ENCODE data around the gene PPP2R5A. TPM values are rescaled to one million over a fixed set of nuclear protein-coding genes. Genes with fewer than 3 reads are reported as not detected.

Gene PPP2R5A
- total RNA-seq, 1 donor from 2014 or later = 10.7 TPM

DNA sequence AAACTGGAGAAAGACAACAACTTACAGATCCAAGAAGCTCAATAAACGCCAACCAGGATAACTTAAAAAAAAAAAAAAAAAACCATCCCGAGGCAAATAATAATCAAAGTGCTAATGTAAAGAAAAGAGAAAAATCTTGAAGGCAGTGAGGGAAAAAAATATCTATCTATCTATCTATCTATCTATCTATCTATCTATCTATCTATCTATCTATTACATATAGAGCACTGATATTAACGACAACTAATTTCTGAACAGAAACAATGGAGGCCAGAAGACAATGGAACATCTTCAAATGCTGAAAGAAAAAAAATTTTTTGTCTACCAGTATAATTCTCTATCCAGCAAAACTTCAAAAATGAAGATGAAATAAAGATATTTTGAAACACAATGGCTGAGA is 111.4 kb downstream of the PPP2R5A start:
- no peaks in the 10 kb centered on the region for H3K27me3 Mint-ChIP-seq (ENCODE audit: low read depth)
- peaks cover 37% of the 10 kb centered on the region for H3K9me3 Mint-ChIP-seq
- no peak overlapping the region for H3K4me3 Mint-ChIP-seq
- TF ChIP-seq, protein P1, sequence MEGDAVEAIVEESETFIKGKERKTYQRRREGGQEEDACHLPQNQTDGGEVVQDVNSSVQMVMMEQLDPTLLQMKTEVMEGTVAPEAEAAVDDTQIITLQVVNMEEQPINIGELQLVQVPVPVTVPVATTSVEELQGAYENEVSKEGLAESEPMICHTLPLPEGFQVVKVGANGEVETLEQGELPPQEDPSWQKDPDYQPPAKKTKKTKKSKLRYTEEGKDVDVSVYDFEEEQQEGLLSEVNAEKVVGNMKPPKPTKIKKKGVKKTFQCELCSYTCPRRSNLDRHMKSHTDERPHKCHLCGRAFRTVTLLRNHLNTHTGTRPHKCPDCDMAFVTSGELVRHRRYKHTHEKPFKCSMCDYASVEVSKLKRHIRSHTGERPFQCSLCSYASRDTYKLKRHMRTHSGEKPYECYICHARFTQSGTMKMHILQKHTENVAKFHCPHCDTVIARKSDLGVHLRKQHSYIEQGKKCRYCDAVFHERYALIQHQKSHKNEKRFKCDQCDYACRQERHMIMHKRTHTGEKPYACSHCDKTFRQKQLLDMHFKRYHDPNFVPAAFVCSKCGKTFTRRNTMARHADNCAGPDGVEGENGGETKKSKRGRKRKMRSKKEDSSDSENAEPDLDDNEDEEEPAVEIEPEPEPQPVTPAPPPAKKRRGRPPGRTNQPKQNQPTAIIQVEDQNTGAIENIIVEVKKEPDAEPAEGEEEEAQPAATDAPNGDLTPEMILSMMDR (IDR thresholded peaks at IDR 0.05; ENCODE audit: unreplicated experiment) = no peak
- H3K4me1 Mint-ChIP-seq = no peaks in the 10 kb centered on the region
- no peak overlapping the region for H3K27ac Mint-ChIP-seq
- DNase-seq (ENCODE audit: low spot score in 2 of 2, unreplicated experiment in 2 of 2) = no peak
- H3K36me3 Mint-ChIP-seq = peaks cover 58% of the 10 kb centered on the region

GRCh38 chr1:212397171-212397570 is 112.0 kb downstream of the PPP2R5A start:
- peaks cover 33% of the 10 kb centered on the region for H3K9me3 Mint-ChIP-seq
- H3K27ac Mint-ChIP-seq = no peak overlapping the region
- H3K4me1 Mint-ChIP-seq = no peaks in the 10 kb centered on the region
- DNase-seq (ENCODE audit: low spot score in 2 of 2, unreplicated experiment in 2 of 2) = no peak
- no peak overlapping the region for H3K4me3 Mint-ChIP-seq
- H3K27me3 Mint-ChIP-seq (ENCODE audit: low read depth) = no peaks in the 10 kb centered on the region
- peaks cover 55% of the 10 kb centered on the region for H3K36me3 Mint-ChIP-seq
- TF ChIP-seq, protein P1 (IDR thresholded peaks at IDR 0.05; ENCODE audit: unreplicated experiment) = no peak

GRCh38 chr1:212401042-212401441 is 115.8 kb downstream of the PPP2R5A start:
- no peaks in the 10 kb centered on the region for H3K27me3 Mint-ChIP-seq (ENCODE audit: low read depth)
- no peak for DNase-seq (ENCODE audit: low spot score in 2 of 2, unreplicated experiment in 2 of 2)
- peaks cover 61% of the 10 kb centered on the region for H3K36me3 Mint-ChIP-seq
- H3K27ac Mint-ChIP-seq = no peak overlapping the region
- peaks cover 25% of the 10 kb centered on the region for H3K9me3 Mint-ChIP-seq
- TF ChIP-seq, protein P1 (IDR thresholded peaks at IDR 0.05; ENCODE audit: unreplicated experiment) = no peak
- no peak overlapping the region for H3K4me3 Mint-ChIP-seq
- no peaks in the 10 kb centered on the region for H3K4me1 Mint-ChIP-seq

DNA sequence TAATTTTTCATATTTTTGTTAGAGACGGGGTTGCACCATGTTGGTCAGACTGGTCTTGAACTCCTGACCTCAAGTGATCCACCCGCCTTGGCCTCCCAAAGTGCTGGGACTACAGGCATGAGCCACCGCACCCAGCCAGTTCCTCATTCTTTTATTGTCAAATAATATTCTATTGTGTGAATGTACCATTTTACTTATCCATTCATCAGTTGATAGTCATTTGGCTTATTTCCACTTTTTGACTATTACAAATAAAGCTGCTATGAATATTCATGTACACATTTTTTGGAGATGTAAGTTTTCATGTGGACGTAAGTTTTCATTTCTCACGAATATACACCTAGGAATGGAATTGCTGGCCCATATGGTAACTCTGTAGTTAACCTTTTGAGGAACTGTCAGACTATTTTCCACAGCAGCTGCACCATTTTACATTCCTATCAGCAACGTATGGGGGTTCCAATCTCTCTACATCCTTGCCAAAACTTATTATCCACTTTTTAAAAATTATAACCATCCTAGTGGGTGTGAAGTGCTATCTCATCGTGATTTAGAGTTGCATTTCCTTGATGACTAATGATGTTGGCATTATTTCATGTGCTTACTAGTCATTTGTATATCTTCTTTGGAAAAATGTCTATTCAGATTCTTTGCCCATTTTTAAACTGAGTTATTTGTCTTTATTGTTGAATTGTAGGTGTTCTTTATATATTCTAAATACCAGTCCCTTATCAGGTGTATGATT is 116.8 kb downstream of the PPP2R5A start:
- no peaks in the 10 kb centered on the region for H3K27me3 Mint-ChIP-seq (ENCODE audit: low read depth)
- no peak for DNase-seq (ENCODE audit: low spot score in 2 of 2, unreplicated experiment in 2 of 2)
- peaks cover 19% of the 10 kb centered on the region for H3K9me3 Mint-ChIP-seq
- peaks cover 55% of the 10 kb centered on the region for H3K36me3 Mint-ChIP-seq
- no peak overlapping the region for H3K4me3 Mint-ChIP-seq
- TF ChIP-seq, protein P1 (IDR thresholded peaks at IDR 0.05; ENCODE audit: unreplicated experiment) = no peak
- H3K4me1 Mint-ChIP-seq = no peaks in the 10 kb centered on the region
- no peak overlapping the region for H3K27ac Mint-ChIP-seq

DNA sequence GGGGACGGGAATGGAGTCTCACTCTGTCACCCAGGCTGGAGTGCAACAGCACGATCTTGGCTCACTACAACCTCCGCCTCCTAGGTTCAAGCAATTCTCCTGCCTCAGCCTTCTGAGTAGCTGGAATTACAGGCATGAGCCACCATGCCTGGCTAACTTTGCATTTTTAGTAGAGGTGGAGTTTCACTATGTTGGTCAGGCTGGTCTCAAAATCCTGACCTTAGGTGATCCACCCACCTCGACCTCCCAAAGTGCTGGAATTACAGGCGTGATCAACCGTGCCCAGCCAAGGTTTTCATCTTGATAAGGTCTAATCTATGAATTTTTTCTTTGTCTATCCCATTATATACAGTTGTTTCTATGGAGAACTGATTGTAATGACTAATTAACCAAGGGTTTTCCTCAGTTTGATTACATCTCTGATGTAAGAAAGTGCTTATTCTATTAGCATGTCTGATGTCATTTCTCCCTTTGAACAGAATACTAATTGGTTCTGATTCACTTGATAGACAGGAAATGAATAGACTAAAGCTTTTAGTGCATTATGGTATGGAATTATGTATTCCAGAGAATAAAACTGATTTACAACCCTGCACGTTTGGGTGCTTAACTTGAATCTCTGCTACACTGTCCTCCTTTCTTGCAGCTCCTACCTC is 117.6 kb downstream of the PPP2R5A start:
- no peaks in the 10 kb centered on the region for H3K4me1 Mint-ChIP-seq
- H3K36me3 Mint-ChIP-seq = peaks cover 53% of the 10 kb centered on the region

More for the DNA sequence above, 117.6 kb downstream of the PPP2R5A start:
- Mint-ChIP-seq H3K9me3 (peaks cover 11% of the 10 kb centered on the region), H3K27me3 (ENCODE audit: low read depth) (no peaks in the 10 kb centered on the region), H3K4me3 (no peak overlapping the region), H3K27ac (no peak overlapping the region)
- TF ChIP-seq, protein P1 (IDR thresholded peaks at IDR 0.05; ENCODE audit: unreplicated experiment) = no peak
- DNase-seq (ENCODE audit: low spot score in 2 of 2, unreplicated experiment in 2 of 2) = no peak
